Activated CD4-positive, alpha-beta T cell treated with anti-CD3 and anti-CD28 coated beads for 36 hours (primary cell): ENCODE data around the gene MAGEA1. TPM values are rescaled to one million over a fixed set of nuclear protein-coding genes. Genes with fewer than 3 reads are reported as not detected.
A peak's percentile ranks its signal among the peaks of the same experiment; 100 is the strongest.

Experiments
- ATAC-seq: fragments of 200-7000 bp; cut with Tn5 transposase; one replicate; pipeline ENCODE4 v1.10.0; 2021; ENCODE audit warnings: mild to moderate bottlenecking, moderate library complexity
- CTCF ChIA-PET: fragments of 350-600 bp; sonication (Branson Sonifier 250); formaldehyde crosslinking; loops from one replicate; lab custom pipeline; 2021; ENCODE audit warnings: antibody characterized with exemption; lab: Charles Lee
- POLR2A ChIA-PET: fragments of 350-600 bp; sonication (Branson Sonifier 250); formaldehyde crosslinking; loops from one replicate; lab custom pipeline; 2021; ENCODE audit warnings: antibody characterized with exemption, inconsistent platforms; lab: Charles Lee
- DNase-seq: peaks from one replicate; pipeline ENCODE4 v3.0.0-alpha.2; 2020
- H3K27ac Mint-ChIP-seq: one replicate; pipeline ENCODE4 v1.8.0; 2021; ENCODE audit warnings: mixed read lengths
- H3K27me3 Mint-ChIP-seq: one replicate; pipeline ENCODE4 v1.8.0; 2021; ENCODE audit warnings: mixed read lengths
- H3K36me3 Mint-ChIP-seq: one replicate; pipeline ENCODE4 v1.8.0; 2021; ENCODE audit warnings: low read depth, mixed read lengths
- H3K4me1 Mint-ChIP-seq: one replicate; pipeline ENCODE4 v1.8.0; 2021; ENCODE audit warnings: mixed read lengths
- H3K4me3 Mint-ChIP-seq: one replicate; pipeline ENCODE4 v1.8.0; 2021; ENCODE audit warnings: mild to moderate bottlenecking, moderate library complexity, mixed read lengths
- H3K9me3 Mint-ChIP-seq: one replicate; pipeline ENCODE4 v1.8.0; 2021; ENCODE audit warnings: low read depth, mixed read lengths
- intact Hi-C, 2 experiments: fragments of 100-400 bp; cut with DNase I in 1 of 2; cut with micrococcal nuclease in 1 of 2; formaldehyde crosslinking; loops; one replicate each; pipeline versions ENCODE4 v1.14.2 to v1.15.1; 2022 to 2024; cut with DNase I, micrococcal nuclease
- total RNA-seq, 2 experiments: library from RNA; stranded (reverse); gene quantifications; one replicate each; pipeline ENCODE4 v1.2.3, GENCODE V29; 2021

The MAGEA1 gene
- total RNA-seq, 2 experiments from 2014 or later = not detected

DNA sequence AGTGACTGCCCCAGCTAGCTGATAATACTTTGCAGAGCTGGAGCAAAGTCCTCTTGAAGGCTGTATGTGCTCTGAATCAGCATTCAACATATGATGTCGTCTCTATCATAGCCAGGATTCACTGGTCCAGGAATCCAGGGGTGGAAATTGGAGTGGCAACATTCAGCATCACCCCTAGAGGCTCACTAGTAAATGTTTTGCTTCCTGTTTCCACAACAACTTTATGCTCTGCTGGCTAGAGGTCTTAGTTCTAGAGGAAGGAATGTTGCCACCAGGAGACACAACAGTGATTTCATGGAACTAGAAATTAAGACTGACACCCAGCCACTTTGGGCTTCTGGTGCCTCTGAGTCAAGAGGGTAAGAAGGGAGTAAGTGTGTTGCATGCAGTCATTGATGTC, 11.3 kb downstream of the MAGEA1 start:
- ChIA-PET POLR2A (no interaction called here), CTCF (no interaction called here)
- DNase-seq (no peak), ATAC-seq (no peak)
- Mint-ChIP-seq H3K4me1 (no peaks in the 10 kb centered on the region), H3K4me3 (no peak overlapping the region), H3K27me3 (peaks cover 16% of the 10 kb centered on the region), H3K9me3 (no peaks in the 10 kb centered on the region), H3K36me3 (no peaks in the 10 kb centered on the region), H3K27ac (no peak overlapping the region)
- intact Hi-C loops = no loop called here

DNA sequence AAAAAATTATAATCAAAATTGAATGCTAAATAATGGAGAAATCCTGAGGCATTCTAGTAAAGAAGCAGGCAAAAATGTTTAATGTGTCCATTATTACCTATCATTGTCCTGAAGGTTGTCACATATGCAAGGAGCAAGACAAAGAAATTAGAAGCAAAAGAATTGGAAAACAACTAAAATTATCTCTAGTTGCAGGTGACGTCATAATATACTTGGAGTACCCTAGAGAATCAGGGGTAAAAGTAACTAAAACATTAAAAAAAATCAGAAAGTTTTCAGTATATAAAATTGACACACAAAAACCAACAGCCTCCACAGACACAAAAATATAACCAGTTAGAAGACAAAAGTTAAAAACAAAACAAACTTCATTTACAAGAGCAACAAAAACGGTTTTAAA, 21.4 kb downstream of the MAGEA1 start:
- POLR2A ChIA-PET = no interaction called here
- CTCF ChIA-PET = no interaction called here
- H3K9me3 Mint-ChIP-seq = no peaks in the 10 kb centered on the region
- peaks cover 8% of the 10 kb centered on the region for H3K27me3 Mint-ChIP-seq
- no peaks in the 10 kb centered on the region for H3K36me3 Mint-ChIP-seq
- no peak overlapping the region for H3K27ac Mint-ChIP-seq
- H3K4me3 Mint-ChIP-seq = no peak overlapping the region
- H3K4me1 Mint-ChIP-seq = no peaks in the 10 kb centered on the region
- no peak for DNase-seq
- ATAC-seq = no peak
- intact Hi-C loops = no loop called here

DNA sequence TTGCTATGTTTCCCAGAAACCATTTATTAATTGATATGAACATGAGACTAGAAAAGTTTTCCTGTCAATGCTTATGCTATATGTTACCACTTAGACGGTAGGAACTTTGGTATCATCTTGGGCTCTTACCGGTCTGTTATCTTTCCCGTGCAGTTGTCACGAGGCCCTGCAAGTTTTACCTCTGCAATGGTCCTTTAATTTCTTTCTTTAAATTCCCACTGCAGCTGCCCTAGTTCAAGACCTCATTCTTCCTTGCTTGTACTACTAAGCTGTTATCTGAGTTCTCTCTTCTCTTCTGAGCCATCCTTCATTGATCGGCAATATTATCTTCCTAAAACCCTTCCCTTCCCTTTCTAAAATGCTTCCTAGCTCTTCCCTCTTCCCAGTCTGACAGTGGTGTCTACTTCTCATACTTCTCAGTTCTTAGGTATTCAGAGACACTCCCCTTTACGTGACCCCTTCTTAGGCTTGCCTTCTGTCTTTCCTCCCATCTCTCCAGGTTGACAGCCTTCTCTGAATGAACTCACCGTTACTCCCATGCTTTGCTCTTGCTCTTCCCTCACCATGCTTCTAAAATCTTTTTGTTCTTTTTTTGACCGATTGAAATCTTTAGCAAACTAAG, 27.5 kb downstream of the MAGEA1 start:
- CTCF ChIA-PET = no interaction called here
- intact Hi-C loops = no loop called here
- H3K9me3 Mint-ChIP-seq = peaks cover 5% of the 10 kb centered on the region
- no peak overlapping the region for H3K4me3 Mint-ChIP-seq
- peaks cover 16% of the 10 kb centered on the region for H3K27me3 Mint-ChIP-seq
- no peak overlapping the region for H3K27ac Mint-ChIP-seq
- no peak for ATAC-seq
- H3K4me1 Mint-ChIP-seq = no peaks in the 10 kb centered on the region
- no peak for DNase-seq
- POLR2A ChIA-PET = no interaction called here
- H3K36me3 Mint-ChIP-seq = no peaks in the 10 kb centered on the region

DNA sequence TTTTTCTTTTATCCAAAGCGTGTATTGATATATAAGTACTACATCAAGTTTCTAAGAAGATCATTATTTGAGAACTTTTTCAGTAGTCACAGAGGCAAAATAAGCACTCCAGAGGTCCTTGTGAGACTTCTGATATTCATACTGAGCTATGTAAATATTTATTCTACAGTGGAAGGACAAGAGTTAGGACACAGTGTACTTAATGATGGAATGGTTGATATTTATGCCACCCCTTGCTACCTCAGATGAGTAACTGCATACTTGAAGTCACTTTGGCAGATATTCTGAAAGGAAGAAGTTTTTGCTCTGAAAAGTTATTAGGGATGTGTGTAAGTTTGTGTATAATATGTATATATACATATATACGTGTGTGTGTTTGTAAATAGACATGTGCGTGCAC, 30.3 kb downstream of the MAGEA1 start:
- CTCF ChIA-PET = no interaction called here
- Mint-ChIP-seq H3K27me3 (peaks cover 11% of the 10 kb centered on the region), H3K27ac (no peak overlapping the region), H3K36me3 (no peaks in the 10 kb centered on the region), H3K4me3 (no peak overlapping the region), H3K4me1 (no peaks in the 10 kb centered on the region), H3K9me3 (peaks cover 6% of the 10 kb centered on the region)
- intact Hi-C loops = no loop called here
- ATAC-seq = no peak
- POLR2A ChIA-PET = no interaction called here
- DNase-seq = no peak

DNA sequence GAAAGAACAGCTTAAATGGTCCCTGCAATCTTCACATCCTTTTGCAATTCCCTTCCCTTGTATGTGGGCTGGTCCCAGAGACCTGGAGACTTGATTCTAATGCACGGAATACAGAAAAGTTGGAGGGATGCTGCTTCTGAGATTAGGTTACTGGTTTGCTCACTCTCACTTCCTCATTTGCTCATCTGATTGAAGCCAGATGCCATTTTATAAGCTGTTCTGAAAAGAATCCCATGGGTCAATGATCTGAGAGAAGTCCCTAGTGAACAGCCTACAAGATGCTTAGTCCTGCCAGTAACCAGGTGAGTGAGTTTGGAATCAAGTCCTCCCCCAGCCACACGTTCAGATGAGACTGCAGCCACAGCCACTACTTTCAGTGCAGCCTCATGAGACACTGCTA, 35.9 kb downstream of the MAGEA1 start:
- Mint-ChIP-seq H3K36me3 (no peaks in the 10 kb centered on the region), H3K27me3 (peaks cover 2% of the 10 kb centered on the region), H3K4me1 (no peaks in the 10 kb centered on the region), H3K27ac (no peak overlapping the region), H3K9me3 (peaks cover 6% of the 10 kb centered on the region), H3K4me3 (no peak overlapping the region)
- ChIA-PET CTCF (no interaction called here), POLR2A (no interaction called here)
- intact Hi-C loops = no loop called here
- ATAC-seq = no peak
- no peak for DNase-seq

DNA sequence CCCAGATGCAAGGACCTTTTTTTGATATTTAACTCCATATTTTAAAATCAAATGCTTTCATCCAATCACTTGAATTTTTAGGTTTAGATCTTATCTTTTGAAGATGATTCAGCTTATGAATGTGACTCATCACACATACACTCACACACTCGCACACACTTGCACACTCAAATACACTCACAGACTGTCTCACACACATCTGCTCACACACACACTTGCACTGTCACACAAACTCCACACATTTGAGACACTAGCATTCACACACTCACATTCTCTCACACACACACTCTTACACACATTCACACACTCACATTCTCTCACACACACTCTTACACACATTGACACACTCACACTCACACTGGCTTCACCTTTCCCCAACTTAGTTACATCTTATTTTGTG, 37.8 kb downstream of the MAGEA1 start:
- Mint-ChIP-seq H3K27me3 (peaks cover 2% of the 10 kb centered on the region), H3K27ac (no peak overlapping the region), H3K9me3 (no peaks in the 10 kb centered on the region), H3K36me3 (no peaks in the 10 kb centered on the region), H3K4me3 (no peak overlapping the region), H3K4me1 (no peaks in the 10 kb centered on the region)
- CTCF ChIA-PET = no interaction called here
- intact Hi-C loops = no loop called here
- DNase-seq (no peak), ATAC-seq (no peak)
- POLR2A ChIA-PET = no interaction called here

DNA sequence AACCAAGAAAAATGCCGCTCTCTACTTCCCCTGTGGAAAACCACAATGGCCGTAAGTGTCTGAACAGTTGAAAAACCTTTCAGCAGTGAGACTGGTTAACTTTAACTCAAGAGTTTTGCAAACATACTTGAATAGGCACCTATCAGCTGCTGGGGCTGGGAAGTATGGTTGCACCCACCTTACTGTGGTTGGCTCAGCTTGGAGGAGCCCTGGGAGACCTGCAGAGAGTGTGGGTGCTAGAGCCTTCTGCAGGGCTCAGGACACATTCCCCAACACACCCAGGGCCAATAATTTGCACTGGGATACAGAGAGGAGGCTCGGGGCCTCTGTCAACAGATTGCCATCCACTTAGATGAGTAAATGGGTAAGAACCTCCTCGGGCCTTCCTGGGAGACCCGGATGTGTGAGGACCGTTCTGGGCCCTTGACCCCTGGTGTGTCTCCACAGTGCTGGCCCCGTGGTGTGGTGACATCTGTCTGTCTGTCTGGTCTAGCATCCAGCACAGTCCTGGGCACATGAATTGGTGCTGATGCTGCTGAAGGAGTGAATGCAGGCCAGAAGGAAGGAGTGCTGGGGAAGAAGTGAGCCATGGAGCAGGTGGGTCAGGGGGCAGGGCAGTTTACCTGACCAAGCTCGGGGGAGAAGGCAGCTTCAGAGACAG, 46.5 kb downstream of the MAGEA1 start:
- no peaks in the 10 kb centered on the region for H3K9me3 Mint-ChIP-seq
- H3K4me3 Mint-ChIP-seq = no peak overlapping the region
- peaks cover 14% of the 10 kb centered on the region for H3K27me3 Mint-ChIP-seq
- intact Hi-C loops = no loop called here
- POLR2A ChIA-PET = no interaction called here
- no peak overlapping the region for H3K27ac Mint-ChIP-seq
- DNase-seq (no peak), ATAC-seq (no peak)
- CTCF ChIA-PET = no interaction called here
- peaks cover 2% of the 10 kb centered on the region for H3K4me1 Mint-ChIP-seq
- no peaks in the 10 kb centered on the region for H3K36me3 Mint-ChIP-seq

DNA sequence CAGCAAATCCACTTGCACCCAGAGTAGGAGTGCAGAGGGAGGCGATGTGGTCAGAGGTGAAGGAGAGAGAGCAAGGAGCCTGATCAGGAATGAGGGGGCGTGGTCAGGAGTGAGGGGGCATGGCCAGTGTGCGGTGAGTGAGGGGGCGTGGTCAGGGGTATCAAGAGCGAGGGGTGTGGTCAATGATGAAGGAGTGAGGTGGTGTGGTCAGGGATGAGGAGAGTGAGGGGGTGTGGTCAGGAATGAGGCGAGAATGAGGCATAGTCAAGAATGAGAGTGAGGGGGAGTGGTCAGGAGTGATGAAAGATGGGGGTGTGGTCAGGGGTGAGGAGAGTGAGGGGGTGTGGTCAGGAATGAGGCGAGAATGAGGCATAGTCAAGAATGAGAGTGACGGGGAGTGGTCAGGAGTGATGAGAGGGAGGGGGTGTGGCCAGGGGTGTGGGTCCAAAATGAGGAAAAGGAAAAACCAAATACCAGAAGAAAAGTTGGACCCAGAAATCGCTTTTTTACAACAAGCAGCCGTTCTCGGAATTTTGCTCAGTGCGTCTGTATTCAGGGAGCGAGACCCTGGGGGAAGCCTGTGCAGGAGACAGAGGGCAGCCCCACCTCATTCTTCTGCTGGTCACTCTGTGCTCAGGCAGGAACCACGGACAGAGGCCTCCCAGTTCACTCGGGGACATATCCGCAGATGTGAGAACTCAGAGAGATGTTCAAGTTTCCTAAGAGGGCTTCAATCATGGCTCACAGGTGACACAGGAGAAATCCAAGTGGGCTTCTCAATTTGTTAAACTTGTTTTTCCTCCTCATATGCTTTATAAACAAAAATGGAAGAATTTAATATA, 47.5 kb downstream of the MAGEA1 start:
- ChIA-PET CTCF (no interaction called here), POLR2A (no interaction called here)
- Mint-ChIP-seq H3K4me3 (no peak overlapping the region), H3K27me3 (peaks cover 14% of the 10 kb centered on the region), H3K27ac (no peak overlapping the region), H3K9me3 (no peaks in the 10 kb centered on the region), H3K36me3 (no peaks in the 10 kb centered on the region), H3K4me1 (peaks cover 2% of the 10 kb centered on the region)
- DNase-seq (peak; percentile 14), ATAC-seq (peak; percentile 60)
- intact Hi-C loops = no loop called here

Other genes starting within 250 kb of the MAGEA1 start
- gene PNMA5, start 185.2 kb upstream of the MAGEA1 start, total RNA-seq = under 1 TPM in 1 of 2 experiments, not detected in 1; 0.05 TPM
- under 1 TPM; 0.54 to 0.75 TPM for gene PNMA3, start 122.8 kb upstream of the MAGEA1 start, total RNA-seq
- under 1 TPM; 0.30 to 0.39 TPM for gene PNMA6A, start 106.8 kb upstream of the MAGEA1 start, total RNA-seq
- not detected for gene PNMA6F, start 142.5 kb downstream of the MAGEA1 start, total RNA-seq
- gene ZNF275, start 154.9 kb downstream of the MAGEA1 start, total RNA-seq = 10 to 100 TPM; 11.5 to 13.4 TPM
- not detected for gene PNMA6E, start 222.1 kb downstream of the MAGEA1 start, total RNA-seq
- gene ZFP92, start 232.2 kb downstream of the MAGEA1 start, total RNA-seq = under 1 TPM; 0.98 TPM